Body of pancreas (tissue), 4 donors: ENCODE results near the gene IFRD2. TPM values are rescaled to one million over a fixed set of nuclear protein-coding genes. Genes with fewer than 3 reads are reported as not detected.

Source experiments
- ATAC-seq: fragments of 150-250 bp; one replicate; pipeline ENCODE4 v1.9.1; 2016
- DNase-seq, 4 donors: peaks; one replicate each; pipeline ENCODE4 v3.0.0-alpha.2; 2019
- H3K27ac ChIP-seq, 4 donors: fragments of 200-600 bp; sonication (generic); 1 replicate in 3 of 4; 2 replicates in 1 of 4; pipeline versions ENCODE4 v1.5.1 to v1.6.1; 2016 to 2019; ENCODE audit warnings: mild to moderate bottlenecking in 1 of 4, mixed read lengths in 1 of 4, moderate library complexity in 1 of 4
- H3K27me3 ChIP-seq, 2 donors: fragments of 200-600 bp; sonication (generic); one replicate each; pipeline ENCODE4 v1.6.0; 2016; ENCODE audit warnings: mild to moderate bottlenecking in 1 of 2
- H3K36me3 ChIP-seq, 2 donors: fragments of 200-600 bp; sonication (generic); replicated peaks in 1 of 2; 2 replicates each; pipeline ENCODE4 v1.5.1; 2016; ENCODE audit warnings: low read depth in 2 of 2; ENCODE audit not compliant: insufficient read depth in 1 of 2
- H3K4me1 ChIP-seq: fragments of 200-600 bp; sonication (generic); one replicate; pipeline ENCODE4 v1.6.0; 2016
- H3K4me3 ChIP-seq, 2 donors: fragments of 200-600 bp; sonication (generic); 1 replicate in 1 of 2; 2 replicates in 1 of 2; pipeline ENCODE4 v1.5.1; 2016 to 2019
- H3K9me3 ChIP-seq, 3 donors: fragments of 200-600 bp; sonication (generic); 1 replicate in 2 of 3; 2 replicates in 1 of 3; pipeline ENCODE4 v1.5.1; 2016
- CTCF ChIP-seq, 7 experiments: fragments of 450-650 bp in 4 of 7; fragments of 200-600 bp in 3 of 7; sonication (generic) in 3 of 7; IDR thresholded peaks; one replicate each; pipeline ENCODE4 v1.5.1; 2016 to 2019; ENCODE audit warnings: antibody characterized with exemption in 7 of 7
- POLR2A ChIP-seq, 3 donors: fragments of 450-650 bp; IDR thresholded peaks; one replicate each; pipeline ENCODE4 v1.6.1; 2016; ENCODE audit warnings: antibody characterized with exemption in 3 of 3, mild to moderate bottlenecking in 2 of 3
- WGBS, 2 donors: methylation state at CpG; one replicate each; pipeline ENCODE4 v1.1.5; 2017; 5-methylcytosine and 5-hydroxymethylcytosine counted together
- intact Hi-C: fragments of 100-400 bp; cut with DNase I; formaldehyde crosslinking; loops from one replicate; pipeline ENCODE4 v1.15.1; 2023
- total RNA-seq, 2 donors: library from RNA; depleted of rRNA; stranded (reverse); fragments of >200 nt; gene quantifications; one replicate each; pipeline ENCODE4 v1.1.0, GENCODE V29; 2016

The IFRD2 gene
- total RNA-seq, 2 donors from 2014 or later: 75.8 to 103 TPM

GRCh38 chr3:50241713-50242380 lies 50.4 kb downstream of the IFRD2 start:
- intact Hi-C loops: no loop called here
- WGBS, 2 donors: 56 to 65% methylated on average over 6 to 7 of the region's 7 CpGs
- TF ChIP-seq POLR2A (IDR thresholded peaks at IDR 0.05) (no peak), CTCF (IDR thresholded peaks at IDR 0.05) (no peak)
- Histone ChIP-seq H3K4me1 (peaks cover 74% of the 10 kb centered on the region), H3K27me3 (no peaks in the 10 kb centered on the region), H3K9me3 (no peaks in the 10 kb centered on the region), H3K27ac (peak overlapping the region in 2 of 4 donors; percentile 74 to 80), H3K4me3 (no peak overlapping the region), H3K36me3 (no peaks in the 10 kb centered on the region)
- no peak for ATAC-seq
- no peak for DNase-seq

GRCh38 chr3:50241163-50241562 lies 51.1 kb downstream of the IFRD2 start:
- Histone ChIP-seq H3K4me3 (no peak overlapping the region), H3K4me1 (peaks cover 73% of the 10 kb centered on the region), H3K27ac (peak overlapping the region in 2 of 4 donors; percentile 74 to 80), H3K27me3 (no peaks in the 10 kb centered on the region), H3K36me3 (no peaks in the 10 kb centered on the region), H3K9me3 (no peaks in the 10 kb centered on the region)
- no peak for ATAC-seq
- DNase-seq: no peak
- intact Hi-C loops: no loop called here
- TF ChIP-seq POLR2A (IDR thresholded peaks at IDR 0.05): no peak
- TF ChIP-seq CTCF (IDR thresholded peaks at IDR 0.05): no peak
- 70 to 78% methylated on average over 1 to 4 of the region's 4 CpGs for WGBS, 2 donors

GRCh38 chr3:50239649-50240048 lies 52.6 kb downstream of the IFRD2 start:
- ATAC-seq: no peak
- Histone ChIP-seq H3K27me3 (no peaks in the 10 kb centered on the region), H3K4me1 (peaks cover 69% of the 10 kb centered on the region), H3K36me3 (no peaks in the 10 kb centered on the region), H3K27ac (peak overlapping the region in 3 of 4 donors; percentile 76 to 87 (median 84)), H3K4me3 (no peak overlapping the region), H3K9me3 (no peaks in the 10 kb centered on the region)
- TF ChIP-seq CTCF (IDR thresholded peaks at IDR 0.05): no peak
- no peak for DNase-seq
- intact Hi-C loops: no loop called here
- WGBS, 2 donors: 73 to 90% methylated on average over 3 to 4 of the region's 4 CpGs

GRCh38 chr3:50238549-50239026 lies 53.6 kb downstream of the IFRD2 start:
- Histone ChIP-seq H3K4me1 (peaks cover 69% of the 10 kb centered on the region), H3K4me3 (no peak overlapping the region), H3K27ac (peak overlapping the region; percentile 48 to 87 (median 80)), H3K9me3 (no peaks in the 10 kb centered on the region), H3K36me3 (no peaks in the 10 kb centered on the region), H3K27me3 (no peaks in the 10 kb centered on the region)
- intact Hi-C loops: no loop called here
- peak; percentile 96 to 98 (median 97) for DNase-seq
- no peak for TF ChIP-seq CTCF (IDR thresholded peaks at IDR 0.05)
- no peak for TF ChIP-seq POLR2A (IDR thresholded peaks at IDR 0.05)
- 0 to 4% methylated on average over 6 to 7 of the region's 7 CpGs for WGBS, 2 donors
- peak; percentile 62 for ATAC-seq
